ENCODE measurements around the gene MBIP.

The MBIP gene

GRCh38 chr14:36313206-36313605, 7.2 kb downstream of the MBIP start:
- no peak for DNase-seq

GRCh38 chr14:36306836-36307235, 13.6 kb downstream of the MBIP start:
- no peak for DNase-seq

- no peak for DNase-seq
Measured at GRCh38 chr14:36304895-36305294, 15.5 kb downstream of the MBIP start.

GRCh38 chr14:36303960-36304359, 16.5 kb downstream of the MBIP start:
- no peak for DNase-seq

GRCh38 chr14:36302823-36303222, 17.6 kb downstream of the MBIP start:
- no peak for DNase-seq

- no peak for DNase-seq
Measured at GRCh38 chr14:36301159-36301558, 19.3 kb downstream of the MBIP start.

GRCh38 chr14:36300337-36300736, 20.1 kb downstream of the MBIP start:
- peak; percentile 25 for DNase-seq

GRCh38 chr14:36295642-36296627, 24.5 kb downstream of the MBIP start:
- no peak for DNase-seq

GRCh38 chr14:36294543-36294942, 25.9 kb downstream of the MBIP start:
- DNase-seq: no peak

GRCh38 chr14:36293824-36294223, 26.6 kb downstream of the MBIP start:
- no peak for DNase-seq

GRCh38 chr14:36289954-36290353, 30.5 kb downstream of the MBIP start:
- DNase-seq: no peak

- DNase-seq: no peak
Measured at GRCh38 chr14:36288496-36288895, 31.9 kb downstream of the MBIP start.

GRCh38 chr14:36284971-36285595, 35.4 kb downstream of the MBIP start:
- DNase-seq: no peak

GRCh38 chr14:36281309-36281708, 39.1 kb downstream of the MBIP start:
- DNase-seq: no peak

GRCh38 chr14:36279306-36280190, 40.9 kb downstream of the MBIP start:
- DNase-seq: no peak

- DNase-seq: no peak
Measured at GRCh38 chr14:36275741-36276140, 44.7 kb downstream of the MBIP start.

- no peak for DNase-seq
Measured at GRCh38 chr14:36271939-36272907, 48.2 kb downstream of the MBIP start.

- DNase-seq: no peak
Measured at GRCh38 chr14:36271222-36271621, 49.2 kb downstream of the MBIP start.

GRCh38 chr14:36270191-36270590, 50.2 kb downstream of the MBIP start:
- DNase-seq: no peak

GRCh38 chr14:36268121-36268520, 52.3 kb downstream of the MBIP start:
- DNase-seq: peak; percentile 60

- no peak for DNase-seq
Measured at GRCh38 chr14:36264595-36264994, 55.8 kb downstream of the MBIP start.

- DNase-seq: no peak
Measured at GRCh38 chr14:36264107-36264506, 56.3 kb downstream of the MBIP start.
